ENCODE data around the gene CNNM1. TPM values are rescaled to one million over a fixed set of nuclear protein-coding genes. Genes with fewer than 3 reads are reported as not detected.
A peak's percentile ranks its signal among the peaks of the same experiment; 100 is the strongest.

CNNM1 gene
- total RNA-seq, 2 experiments from 2014 or later: not detected

GRCh38 chr10:99325281-99325680, 3.9 kb upstream of the CNNM1 start:
- CTCF ChIA-PET: interaction anchor here (1.2 to 1.6 kb wide), 2 partner anchors 12 to 1155 kb away, joined by 3 to 4 read pairs; no protein-coding TSS in a partner anchor
- Mint-ChIP-seq H3K9me3 (ENCODE audit: low read depth) (no peaks in the 10 kb centered on the region), H3K27me3 (peaks cover 41% of the 10 kb centered on the region), H3K4me3 (no peak overlapping the region), H3K36me3 (peaks cover 4% of the 10 kb centered on the region), H3K4me1 (peaks cover 5% of the 10 kb centered on the region), H3K27ac (no peak overlapping the region)
- DNase-seq (no peak), ATAC-seq (no peak)

- no peak for DNase-seq
- H3K4me1 Mint-ChIP-seq: peaks cover 6% of the 10 kb centered on the region
- no peak overlapping the region for H3K4me3 Mint-ChIP-seq
- CTCF ChIA-PET: no interaction called here
- peaks cover 4% of the 10 kb centered on the region for H3K36me3 Mint-ChIP-seq
- no peaks in the 10 kb centered on the region for H3K9me3 Mint-ChIP-seq (ENCODE audit: low read depth)
- H3K27ac Mint-ChIP-seq: no peak overlapping the region
- peaks cover 49% of the 10 kb centered on the region for H3K27me3 Mint-ChIP-seq
- ATAC-seq: no peak
Observed at GRCh38 chr10:99326871-99327270, 2.3 kb upstream of the CNNM1 start.

GRCh38 chr10:99328579-99329303, 415 bp upstream of the CNNM1 start:
- Mint-ChIP-seq H3K4me3 (no peak overlapping the region), H3K4me1 (peaks cover 6% of the 10 kb centered on the region), H3K36me3 (peaks cover 4% of the 10 kb centered on the region), H3K27ac (no peak overlapping the region), H3K27me3 (peaks cover 52% of the 10 kb centered on the region), H3K9me3 (ENCODE audit: low read depth) (no peaks in the 10 kb centered on the region)
- ATAC-seq: peak; percentile 20
- CTCF ChIA-PET: no interaction called here
- DNase-seq: no peak

- no peak for DNase-seq
- Mint-ChIP-seq H3K9me3 (ENCODE audit: low read depth) (no peaks in the 10 kb centered on the region), H3K4me1 (peaks cover 6% of the 10 kb centered on the region), H3K4me3 (no peak overlapping the region), H3K27ac (no peak overlapping the region), H3K27me3 (peaks cover 58% of the 10 kb centered on the region), H3K36me3 (peaks cover 4% of the 10 kb centered on the region)
- ATAC-seq: peak; percentile 33
- CTCF ChIA-PET: no interaction called here
Observed at GRCh38 chr10:99329554-99330346, 594 bp downstream of the CNNM1 start.

GRCh38 chr10:99330347-99330924, 1.3 kb downstream of the CNNM1 start:
- H3K4me1 Mint-ChIP-seq: peaks cover 6% of the 10 kb centered on the region
- H3K27ac Mint-ChIP-seq: no peak overlapping the region
- no peaks in the 10 kb centered on the region for H3K9me3 Mint-ChIP-seq (ENCODE audit: low read depth)
- ATAC-seq (no peak), DNase-seq (no peak)
- H3K36me3 Mint-ChIP-seq: peaks cover 4% of the 10 kb centered on the region
- peaks cover 56% of the 10 kb centered on the region for H3K27me3 Mint-ChIP-seq
- CTCF ChIA-PET: no interaction called here
- no peak overlapping the region for H3K4me3 Mint-ChIP-seq

- peaks cover 55% of the 10 kb centered on the region for H3K27me3 Mint-ChIP-seq
- no peak overlapping the region for H3K4me3 Mint-ChIP-seq
Observed at GRCh38 chr10:99331207-99331803, 2.1 kb downstream of the CNNM1 start.

GRCh38 chr10:99337311-99337811, 8.2 kb downstream of the CNNM1 start:
- H3K4me1 Mint-ChIP-seq: peaks cover 5% of the 10 kb centered on the region
- no peaks in the 10 kb centered on the region for H3K9me3 Mint-ChIP-seq (ENCODE audit: low read depth)
- no peak overlapping the region for H3K4me3 Mint-ChIP-seq
- CTCF ChIA-PET: interaction anchor here (1.8 kb wide), 1 partner anchor 12 kb away, joined by 4 read pairs; no protein-coding TSS in a partner anchor
- no peaks in the 10 kb centered on the region for H3K36me3 Mint-ChIP-seq
- DNase-seq (no peak), ATAC-seq (no peak)
- H3K27me3 Mint-ChIP-seq: peaks cover 30% of the 10 kb centered on the region
- H3K27ac Mint-ChIP-seq: no peak overlapping the region

More at GRCh38 chr10:99331207-99331803, 2.1 kb downstream of the CNNM1 start:
- no peak overlapping the region for H3K27ac Mint-ChIP-seq
- CTCF ChIA-PET: no interaction called here
- peaks cover 4% of the 10 kb centered on the region for H3K36me3 Mint-ChIP-seq
- H3K9me3 Mint-ChIP-seq (ENCODE audit: low read depth): no peaks in the 10 kb centered on the region
- peaks cover 6% of the 10 kb centered on the region for H3K4me1 Mint-ChIP-seq
- DNase-seq: no peak
- no peak for ATAC-seq

- Mint-ChIP-seq H3K27ac (no peak overlapping the region), H3K4me1 (peaks cover 5% of the 10 kb centered on the region), H3K27me3 (peaks cover 25% of the 10 kb centered on the region), H3K9me3 (ENCODE audit: low read depth) (no peaks in the 10 kb centered on the region), H3K36me3 (no peaks in the 10 kb centered on the region), H3K4me3 (no peak overlapping the region)
- no peak for ATAC-seq
- CTCF ChIA-PET: interaction anchor here (1.8 kb wide), 1 partner anchor 12 kb away, joined by 4 read pairs; no protein-coding TSS in a partner anchor
- DNase-seq: no peak
Observed at GRCh38 chr10:99337901-99338300, 8.7 kb downstream of the CNNM1 start.

- peaks cover 5% of the 10 kb centered on the region for H3K4me1 Mint-ChIP-seq
- no peaks in the 10 kb centered on the region for H3K9me3 Mint-ChIP-seq (ENCODE audit: low read depth)
- H3K27ac Mint-ChIP-seq: no peak overlapping the region
- ATAC-seq (no peak), DNase-seq (no peak)
- no peak overlapping the region for H3K4me3 Mint-ChIP-seq
- CTCF ChIA-PET: no interaction called here
- H3K36me3 Mint-ChIP-seq: no peaks in the 10 kb centered on the region
- peaks cover 20% of the 10 kb centered on the region for H3K27me3 Mint-ChIP-seq
Observed at GRCh38 chr10:99339077-99339476, 9.9 kb downstream of the CNNM1 start.

- ATAC-seq (no peak), DNase-seq (no peak)
- Mint-ChIP-seq H3K36me3 (no peaks in the 10 kb centered on the region), H3K27me3 (peaks cover 18% of the 10 kb centered on the region), H3K9me3 (ENCODE audit: low read depth) (no peaks in the 10 kb centered on the region), H3K27ac (no peak overlapping the region), H3K4me1 (peaks cover 5% of the 10 kb centered on the region), H3K4me3 (no peak overlapping the region)
- CTCF ChIA-PET: no interaction called here
Observed at GRCh38 chr10:99339563-99340047, 10.4 kb downstream of the CNNM1 start.

GRCh38 chr10:99340650-99341049, 11.5 kb downstream of the CNNM1 start:
- no peaks in the 10 kb centered on the region for H3K36me3 Mint-ChIP-seq
- no peak for ATAC-seq
- CTCF ChIA-PET: no interaction called here
- H3K27me3 Mint-ChIP-seq: peaks cover 12% of the 10 kb centered on the region
- H3K27ac Mint-ChIP-seq: no peak overlapping the region
- peaks cover 5% of the 10 kb centered on the region for H3K4me1 Mint-ChIP-seq
- H3K4me3 Mint-ChIP-seq: no peak overlapping the region
- DNase-seq: no peak
- no peaks in the 10 kb centered on the region for H3K9me3 Mint-ChIP-seq (ENCODE audit: low read depth)

GRCh38 chr10:99341248-99341647, 12.1 kb downstream of the CNNM1 start:
- peaks cover 5% of the 10 kb centered on the region for H3K4me1 Mint-ChIP-seq
- CTCF ChIA-PET: no interaction called here
- ATAC-seq (no peak), DNase-seq (no peak)
- no peaks in the 10 kb centered on the region for H3K36me3 Mint-ChIP-seq
- H3K4me3 Mint-ChIP-seq: no peak overlapping the region
- H3K27me3 Mint-ChIP-seq: peaks cover 12% of the 10 kb centered on the region
- H3K9me3 Mint-ChIP-seq (ENCODE audit: low read depth): no peaks in the 10 kb centered on the region
- no peak overlapping the region for H3K27ac Mint-ChIP-seq

- DNase-seq: no peak
- no peak overlapping the region for H3K27ac Mint-ChIP-seq
- H3K27me3 Mint-ChIP-seq: peaks cover 12% of the 10 kb centered on the region
- no peaks in the 10 kb centered on the region for H3K36me3 Mint-ChIP-seq
- H3K4me3 Mint-ChIP-seq: no peak overlapping the region
- CTCF ChIA-PET: no interaction called here
- H3K9me3 Mint-ChIP-seq (ENCODE audit: low read depth): no peaks in the 10 kb centered on the region
- ATAC-seq: no peak
- peaks cover 5% of the 10 kb centered on the region for H3K4me1 Mint-ChIP-seq
Observed at GRCh38 chr10:99341860-99342490, 12.8 kb downstream of the CNNM1 start.

All from activated CD8-positive, alpha-beta memory T cell treated with anti-CD3 and anti-CD28 coated beads, Interleukin-2, amount 10 ng/mL, durations not matched to agents 7 days and 5 days (primary cell).